Adipose tissue (tissue), 3 donors: Measurements from ENCODE around the gene ULK2. TPM values are rescaled to one million over a fixed set of nuclear protein-coding genes. Genes with fewer than 3 reads are reported as not detected.
"Not testable (repeated sequence)": the region's sequence is repeated elsewhere in the genome, so short reads cannot be mapped to it uniquely, and the experiment has no call there.

Experiments
- H3K27ac ChIP-seq: one replicate; pipeline ENCODE4 v1.5.1; 2013; ENCODE audit warnings: low read depth, low read length
- WGBS, 3 donors: extraction: QIAGEN DNeasy Blood & Tissue Kit; methylation state at CpG; one replicate each; pipeline ENCODE4 v1.1.7; 2013; 5-methylcytosine and 5-hydroxymethylcytosine counted together
- polyA plus RNA-seq, 3 donors: library from polyadenylated mRNA; stranded (reverse); fragments of 200-250 nt; gene quantifications; one replicate each; pipeline ENCODE4 v1.2.3, GENCODE V29; 2013
- donor health status: healthy with polysubstance abuse.
- donor health status: Bipolar disorder and iron deficiency.
- donor health status: healthy.

Gene ULK2
- 10 to 100 TPM in 1 of 3 donors, 1 to 10 TPM in 2; 4.6 to 18.6 (median 7.4) TPM for polyA plus RNA-seq

DNA sequence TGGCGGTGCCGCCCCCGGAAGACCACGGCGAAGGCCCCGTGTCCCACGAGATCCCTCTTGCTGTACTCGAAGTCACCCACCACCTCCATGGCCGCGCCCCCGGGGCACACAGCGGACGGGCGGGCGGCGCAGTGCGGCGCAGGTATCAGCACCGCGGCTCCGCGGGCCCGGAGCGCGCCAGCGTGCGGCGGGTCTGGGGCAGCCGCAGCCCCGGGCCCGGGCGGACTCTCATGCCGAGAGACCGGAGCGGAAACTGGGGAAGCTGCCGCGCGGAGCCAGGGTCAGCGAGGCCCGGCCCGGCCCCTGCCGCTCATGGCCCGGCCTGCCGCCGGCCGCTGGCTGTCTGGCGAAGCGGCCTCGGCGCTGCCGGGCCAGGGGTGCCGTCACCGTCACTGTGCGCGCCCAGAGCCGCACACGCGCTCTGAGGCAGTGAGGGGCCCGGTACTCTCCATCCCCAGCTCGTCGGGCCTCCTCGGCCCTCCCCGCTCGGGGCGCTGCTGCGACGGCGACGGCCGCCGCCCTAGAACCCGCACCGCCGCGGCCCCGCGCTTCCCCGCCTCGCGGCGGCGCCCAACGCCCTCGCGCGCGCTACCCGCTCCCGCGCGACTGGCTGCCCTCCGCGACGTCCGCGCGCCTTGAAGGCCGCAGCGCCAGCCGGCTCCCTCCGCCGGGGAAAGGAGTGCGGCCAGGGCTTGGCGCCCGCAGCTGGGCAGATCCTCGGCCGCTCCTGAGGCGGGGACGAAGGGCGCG, at the start of gene ULK2:
Gene ULK2, minus strand, starts transcription at position 608 of the 750 bp plus-strand sequence. Its CDS starts 519 bp downstream, at position 89.
- WGBS, 3 donors = 0 to 1% (median 1%) methylated on average over 63 to 111 of the region's 111 CpGs
- H3K27ac ChIP-seq = no peak within 1 kb of the TSS

DNA sequence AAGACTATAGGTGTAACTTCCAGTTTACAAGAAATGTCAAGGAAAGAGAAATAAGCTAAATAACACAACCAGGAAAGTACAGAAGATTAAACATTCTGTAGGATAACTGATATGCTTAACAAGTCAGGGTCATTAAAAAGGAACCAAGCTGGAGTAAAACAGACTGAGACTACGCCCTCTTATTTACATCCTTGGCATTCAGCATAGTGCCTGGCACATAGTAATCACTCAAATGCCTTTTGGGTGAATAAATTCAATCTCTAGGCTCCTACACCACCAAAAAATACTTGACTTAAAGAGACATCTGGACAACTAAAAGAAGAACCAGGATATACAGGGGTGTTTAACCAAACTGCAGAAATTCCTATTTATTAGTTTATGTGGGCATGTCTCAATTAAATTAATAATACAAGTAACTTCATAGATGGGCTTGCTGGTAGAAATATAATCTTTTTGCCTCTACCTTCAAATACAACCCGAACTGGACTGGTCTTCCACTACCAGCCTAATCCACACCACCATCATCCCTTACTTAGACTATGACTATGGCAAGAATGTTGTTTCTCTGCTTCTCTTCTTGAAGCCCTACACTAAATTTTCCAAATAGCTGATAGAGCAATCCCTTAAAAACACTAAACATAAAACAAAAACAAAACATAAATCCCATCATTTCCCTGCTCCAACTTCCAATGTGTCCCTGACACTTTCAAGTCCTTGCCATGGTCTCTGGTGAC, 47.7 kb upstream of the ULK2 start:
- 95 to 99% (median 98%) methylated on average over 2 of the region's 2 CpGs for WGBS, 3 donors

DNA sequence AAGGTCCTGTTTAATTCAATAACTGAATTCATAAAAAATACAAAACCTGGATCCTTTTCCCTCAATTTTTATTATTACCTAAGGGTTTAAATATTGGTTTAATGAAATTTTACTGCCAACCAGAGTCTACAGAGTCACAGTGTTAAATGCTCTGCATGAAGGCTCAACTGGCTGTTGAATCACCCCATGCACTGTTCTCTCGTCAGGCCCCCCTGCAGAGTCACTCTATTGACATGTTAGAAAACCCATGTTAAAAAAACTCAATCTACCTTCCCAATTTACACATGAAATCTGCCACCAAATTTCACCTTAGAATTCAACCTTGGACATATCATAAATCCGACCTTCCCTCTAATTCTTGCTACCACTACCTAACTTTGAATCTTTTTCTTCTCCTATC, 43.3 kb upstream of the ULK2 start:
- no peak overlapping the region for H3K27ac ChIP-seq
- WGBS, 3 donors = 88 to 100% (median 94%) methylated on average over 2 of the region's 2 CpGs

More for the DNA sequence above, 47.7 kb upstream of the ULK2 start:
- no peak overlapping the region for H3K27ac ChIP-seq

DNA sequence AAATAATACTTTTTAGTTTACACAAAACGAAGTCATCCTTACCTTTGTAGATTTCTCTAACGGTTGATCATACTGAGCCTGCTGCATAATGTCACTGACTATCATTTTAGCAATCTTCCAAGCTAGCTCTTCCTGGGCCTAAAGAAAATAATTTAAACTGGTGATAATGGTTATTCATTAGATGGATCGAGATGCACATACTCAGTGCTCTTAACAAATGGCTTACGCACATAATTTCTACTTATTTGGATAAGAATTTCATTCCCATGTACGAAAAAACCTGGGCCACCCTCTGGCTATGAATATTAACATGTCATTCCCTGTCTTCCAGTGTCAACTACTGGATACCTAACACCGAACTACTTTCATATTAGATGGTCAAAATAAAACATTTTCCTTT, 41.4 kb upstream of the ULK2 start:
- 94 to 96% (median 95%) methylated on average over 6 of the region's 6 CpGs for WGBS, 3 donors
- no peak overlapping the region for H3K27ac ChIP-seq

DNA sequence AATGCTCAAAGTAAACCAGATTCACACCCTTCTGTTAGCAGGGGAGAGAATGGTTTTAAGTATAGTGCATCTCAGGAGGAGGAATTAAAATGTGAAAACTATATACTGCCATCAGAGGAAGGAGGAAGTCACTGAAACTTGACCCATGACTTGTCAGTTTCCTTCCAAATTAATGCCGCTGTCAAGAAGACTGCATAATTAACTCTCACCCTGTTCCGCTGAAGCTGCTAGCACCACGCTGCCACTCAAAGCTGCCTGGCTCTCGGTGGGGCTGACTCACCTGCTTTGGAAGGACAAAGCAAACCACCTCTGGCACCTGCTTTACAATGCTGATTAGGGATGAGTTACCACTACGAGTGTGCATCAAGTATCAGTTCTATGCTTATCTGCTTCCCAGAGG, 37.8 kb upstream of the ULK2 start:
- no peak overlapping the region for H3K27ac ChIP-seq
- 67 to 79% (median 68%) methylated on average over 5 of the region's 5 CpGs for WGBS, 3 donors

DNA sequence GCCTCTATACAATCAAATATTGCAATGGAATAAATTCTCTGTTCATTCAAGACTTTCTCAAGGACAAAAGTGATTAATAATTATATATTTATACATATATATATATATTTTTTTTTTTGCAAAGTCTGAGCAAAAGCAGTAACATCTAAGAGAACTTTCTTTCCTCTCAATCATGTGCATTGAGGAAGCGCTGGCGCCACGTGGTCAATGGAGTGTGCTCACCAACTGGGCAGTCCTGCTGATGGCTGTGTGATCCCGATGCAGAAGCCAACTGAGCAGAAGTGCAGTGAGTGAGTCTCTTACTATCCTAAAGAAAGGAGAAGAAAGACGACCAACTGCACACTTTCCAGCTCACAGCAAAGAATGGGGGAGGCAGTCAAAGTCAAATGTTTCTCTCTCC, 37.2 kb upstream of the ULK2 start:
- H3K27ac ChIP-seq = no peak overlapping the region
- 72 to 86% (median 81%) methylated on average over 5 of the region's 5 CpGs for WGBS, 3 donors

DNA sequence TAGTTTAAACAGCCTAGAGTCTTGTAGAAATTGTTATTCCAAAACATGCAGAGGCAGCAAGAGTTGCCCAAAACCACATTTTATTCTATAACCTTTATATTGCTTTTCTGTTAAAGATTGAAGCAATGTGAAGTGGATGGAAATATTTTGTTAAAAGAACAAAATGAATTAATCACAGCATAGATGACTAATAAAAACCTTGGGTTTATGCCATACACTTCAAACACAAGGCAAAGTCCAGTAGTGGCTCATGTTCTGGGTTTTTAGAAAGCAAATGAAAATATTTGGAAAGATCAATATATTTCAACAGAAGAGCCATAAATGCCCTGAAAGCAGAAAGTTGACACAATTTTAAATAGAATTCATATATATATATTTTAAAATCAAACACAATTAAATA, 36.7 kb upstream of the ULK2 start:
- H3K27ac ChIP-seq = no peak overlapping the region

DNA sequence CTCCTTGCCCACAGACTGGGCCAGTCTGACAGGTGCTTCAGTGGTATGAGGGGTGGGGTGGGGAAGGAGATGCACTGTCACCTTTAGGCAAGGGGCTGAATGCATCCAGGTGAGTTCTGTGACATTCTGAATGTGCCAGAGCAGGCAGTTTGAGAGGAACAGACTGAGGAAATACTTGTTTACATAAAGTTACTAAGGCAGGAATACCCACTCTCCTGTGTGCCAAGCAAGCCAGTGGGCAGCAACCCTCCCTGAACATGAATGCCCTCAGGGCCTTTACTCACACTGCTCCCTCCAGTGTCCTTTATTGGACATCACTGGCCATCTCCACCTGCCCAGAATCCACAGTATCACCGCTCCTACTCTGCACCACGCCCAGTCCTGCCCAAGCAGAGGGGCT, 33.1 kb upstream of the ULK2 start:
- no peak overlapping the region for H3K27ac ChIP-seq
- 96 to 100% (median 100%) methylated on average over 2 of the region's 2 CpGs for WGBS, 3 donors

DNA sequence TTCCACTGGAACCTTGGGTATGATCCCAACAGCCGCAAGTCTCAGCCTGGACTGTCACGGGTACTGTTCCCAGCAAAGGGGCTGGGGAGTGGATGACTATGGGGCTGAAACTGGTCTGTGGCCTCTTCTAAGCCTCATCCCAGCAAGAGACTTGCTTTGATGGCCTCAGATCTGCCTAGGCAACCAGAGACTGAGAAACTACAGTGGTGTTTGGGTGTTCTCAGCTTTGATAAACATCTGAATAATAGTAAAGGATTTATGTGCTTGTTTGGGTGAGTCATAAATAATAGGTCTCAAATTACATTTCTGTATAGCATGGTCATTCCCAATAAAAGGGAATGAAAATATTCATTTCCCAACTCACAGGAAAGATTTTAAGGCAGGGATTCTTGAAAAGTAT, 30.2 kb upstream of the ULK2 start:
- H3K27ac ChIP-seq = no peak overlapping the region
- 75 to 100% (median 77%) methylated on average over 2 of the region's 2 CpGs for WGBS, 3 donors

DNA sequence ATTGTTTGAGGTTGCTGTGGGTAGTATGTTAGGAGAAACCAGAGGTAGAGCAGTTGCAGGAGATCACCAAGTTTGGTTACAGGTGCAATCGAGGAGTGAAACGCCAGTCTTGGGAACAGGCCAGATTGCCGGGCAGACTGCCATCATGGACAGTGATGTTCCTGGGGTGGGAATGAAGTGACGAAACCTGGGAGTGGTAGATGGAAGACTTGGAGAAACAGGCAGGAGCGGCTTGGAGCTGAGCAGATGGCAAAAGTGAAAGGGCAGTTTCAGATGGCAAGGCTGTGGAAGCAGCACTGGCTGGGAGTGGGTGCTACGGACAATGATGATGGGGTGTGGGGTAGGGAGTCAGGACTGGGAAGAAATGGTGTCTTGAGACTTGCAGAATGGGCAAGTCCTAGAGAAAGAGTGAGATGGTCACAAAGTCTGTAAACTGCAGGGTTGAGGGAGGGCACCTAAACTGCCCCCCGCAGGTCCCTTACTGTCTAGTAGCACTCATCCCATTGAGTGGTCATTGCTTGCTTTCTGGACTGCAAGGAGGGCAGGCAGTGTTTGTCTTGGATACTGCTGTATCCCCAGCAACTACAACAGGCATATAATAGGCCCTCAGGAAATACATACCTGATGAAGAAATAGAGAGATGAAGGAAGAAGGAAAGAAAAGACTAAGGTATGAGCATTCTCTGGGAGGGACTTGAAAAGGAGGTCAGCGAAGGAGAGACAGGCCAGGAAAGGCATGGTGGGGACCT, 29.5 kb upstream of the ULK2 start:
- H3K27ac ChIP-seq = no peak overlapping the region

DNA sequence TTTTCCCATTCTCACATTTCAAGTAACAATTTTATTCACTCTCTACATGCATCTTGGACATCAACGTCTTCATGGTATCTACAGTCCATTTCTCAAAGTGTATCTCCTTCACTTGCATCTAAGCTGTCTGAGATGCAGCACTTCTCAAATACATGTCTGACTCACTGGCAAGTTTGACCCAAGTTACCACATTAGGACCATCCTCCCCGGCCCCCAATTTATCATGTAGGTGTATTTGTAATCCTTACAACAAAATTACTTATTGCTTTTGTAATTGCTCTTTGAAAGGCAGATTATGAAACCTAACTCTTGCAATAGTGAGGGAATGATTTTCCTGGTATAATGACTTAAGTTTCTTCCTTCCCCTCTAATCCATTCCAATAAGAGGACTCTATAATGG, 28.9 kb upstream of the ULK2 start:
- no peak overlapping the region for H3K27ac ChIP-seq
- 68 to 78% (median 71%) methylated on average over 2 of the region's 2 CpGs for WGBS, 3 donors

More for the DNA sequence above, 29.5 kb upstream of the ULK2 start:
- 56 to 68% (median 67%) methylated on average over 8 of the region's 8 CpGs for WGBS, 3 donors

DNA sequence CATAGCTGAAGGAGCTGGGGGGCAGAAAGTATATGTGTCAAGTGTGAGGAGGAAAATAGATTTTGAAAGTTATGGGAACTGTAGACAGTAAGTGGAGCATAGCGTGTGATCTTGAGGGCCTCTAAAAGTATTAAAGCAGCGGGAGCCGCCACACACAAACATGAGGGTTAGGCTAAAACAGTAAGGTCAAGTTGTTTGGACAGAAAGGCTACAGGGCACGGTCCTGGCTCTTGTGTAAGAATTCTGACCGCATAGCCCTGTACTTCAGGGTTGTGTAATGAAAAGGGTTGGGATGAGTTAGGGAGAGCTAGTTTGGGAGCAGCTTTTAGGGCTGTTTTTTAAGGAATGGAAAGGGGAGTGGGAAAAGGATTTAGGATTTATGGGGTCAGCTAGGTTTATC, 22.8 kb upstream of the ULK2 start:
- not testable (repeated sequence) for H3K27ac ChIP-seq

DNA sequence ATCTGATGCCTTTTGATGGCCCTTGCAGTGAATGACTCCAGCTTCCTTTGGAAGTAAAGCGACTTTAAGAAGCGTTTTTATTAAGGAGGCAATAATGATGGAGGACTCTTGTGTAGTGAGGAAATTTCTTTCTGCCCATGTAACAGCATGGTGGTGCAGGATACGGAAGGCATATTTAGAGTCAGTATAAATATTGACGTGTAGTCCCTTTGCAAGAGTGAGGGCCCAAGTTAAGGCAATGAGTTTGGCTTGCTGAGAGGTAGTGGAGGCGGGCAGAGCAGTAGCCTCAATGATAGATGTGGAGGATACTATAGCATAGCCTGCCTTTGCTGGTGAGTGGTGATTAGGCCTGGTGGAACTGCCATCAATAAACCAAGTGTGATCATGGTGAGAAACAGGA, 22.3 kb upstream of the ULK2 start:
- 93 to 94% (median 94%) methylated on average over 5 of the region's 5 CpGs for WGBS, 3 donors

More for the DNA sequence above, 22.8 kb upstream of the ULK2 start:
- 78 to 94% (median 80%) methylated on average over 5 of the region's 5 CpGs for WGBS, 3 donors

DNA sequence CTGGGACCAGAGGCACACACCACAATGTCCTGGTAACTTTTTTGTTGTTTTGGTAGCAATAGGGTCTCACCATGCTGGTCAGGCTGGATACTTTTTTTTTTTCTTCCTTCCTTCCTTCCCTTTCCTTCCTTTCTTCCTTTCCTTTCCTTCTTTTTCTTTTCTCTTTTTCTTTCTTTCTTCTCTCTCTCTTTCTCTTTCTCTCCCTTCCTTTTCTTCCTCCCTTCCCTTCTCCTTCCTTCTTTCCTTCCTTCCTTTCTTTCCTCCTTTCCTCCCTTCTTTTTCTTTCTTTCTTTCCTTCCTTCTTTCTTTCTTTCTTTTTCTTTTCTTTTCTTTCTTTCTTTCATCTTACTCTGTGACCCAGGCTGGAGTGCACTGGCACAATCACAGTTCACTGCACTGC, 18.4 kb upstream of the ULK2 start:
- no peak overlapping the region for H3K27ac ChIP-seq

More for the DNA sequence above, 22.3 kb upstream of the ULK2 start:
- not testable (repeated sequence) for H3K27ac ChIP-seq

DNA sequence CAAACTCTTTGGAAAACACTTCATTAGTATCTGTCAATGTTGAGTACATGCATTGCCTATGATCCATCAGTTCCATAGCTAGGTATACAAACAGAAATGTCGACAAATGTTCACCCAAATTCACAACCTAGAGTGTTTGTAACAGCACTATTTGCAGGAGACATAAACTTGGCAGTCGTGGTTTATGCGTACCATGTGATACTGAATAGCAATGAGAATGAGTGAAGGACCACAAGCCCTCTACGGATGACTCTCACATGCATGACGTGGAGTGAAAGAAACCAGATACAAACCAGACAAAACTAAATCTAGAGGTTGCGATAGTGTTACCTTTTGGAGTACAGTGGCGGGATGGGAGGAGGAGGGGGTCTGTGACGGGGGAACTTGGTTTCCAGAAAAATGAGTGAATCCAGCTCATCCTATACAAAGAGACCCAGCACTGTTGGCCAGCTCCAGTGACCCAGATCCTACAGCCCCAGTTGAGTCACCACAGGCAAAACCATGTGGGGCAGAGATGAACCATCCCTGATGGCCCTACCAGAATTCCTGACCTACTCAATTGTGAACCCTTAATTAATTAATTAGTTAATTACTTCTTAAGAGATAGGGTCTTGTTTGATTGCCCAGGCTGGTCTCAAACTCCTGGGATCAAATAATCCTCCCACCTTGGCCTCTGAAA, 15.9 kb upstream of the ULK2 start:
- 70 to 88% (median 70%) methylated on average over 8 of the region's 8 CpGs for WGBS, 3 donors

DNA sequence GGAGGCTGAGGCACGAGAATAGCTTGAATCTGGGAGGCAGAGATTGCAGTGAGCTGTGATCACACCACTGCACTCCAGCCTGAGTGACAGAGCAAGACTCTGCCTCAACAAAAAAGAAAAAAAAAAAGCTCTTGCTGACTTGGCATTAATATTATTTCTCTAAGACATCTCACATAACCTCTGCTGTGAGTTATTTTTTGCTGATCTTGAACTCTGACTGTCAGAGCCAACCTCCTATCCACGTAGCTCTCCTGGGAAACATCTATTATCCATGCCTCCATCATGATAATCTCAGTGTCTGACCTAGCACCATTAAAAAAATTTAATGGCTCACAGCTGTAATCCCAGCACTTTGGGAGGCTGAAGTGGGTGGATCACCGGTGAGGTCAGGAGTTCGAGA, 12.7 kb upstream of the ULK2 start:
- 68 to 90% (median 79%) methylated on average over 4 of the region's 4 CpGs for WGBS, 3 donors

More for the DNA sequence above, 15.9 kb upstream of the ULK2 start:
- H3K27ac ChIP-seq = no peak overlapping the region

DNA sequence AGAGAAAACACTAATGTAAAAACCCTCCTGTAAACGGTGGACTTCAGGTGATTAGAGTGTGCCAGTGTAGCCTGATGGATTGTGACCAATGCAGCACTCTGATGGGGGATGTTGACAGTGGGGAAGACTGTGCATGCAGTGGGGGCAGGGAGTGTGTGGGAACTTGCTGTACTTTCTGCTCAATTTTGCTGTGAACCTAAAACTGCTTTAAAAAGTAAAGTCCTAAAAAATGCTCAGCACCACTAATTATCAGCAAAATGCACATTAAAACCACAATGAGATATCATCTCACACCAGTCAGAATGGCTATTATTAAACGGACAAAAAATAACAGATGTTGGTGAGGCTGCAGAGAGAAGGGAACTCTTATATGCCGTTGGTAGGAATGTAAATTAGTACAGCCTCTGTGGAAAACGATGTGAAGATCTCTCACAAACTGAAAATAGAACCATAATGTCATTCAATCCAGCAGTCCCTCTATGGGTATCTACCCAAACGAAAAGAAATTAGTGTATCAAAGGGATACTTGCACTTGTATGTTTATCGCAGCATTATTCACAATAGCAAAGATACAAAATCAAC, 9.7 kb upstream of the ULK2 start:
- WGBS, 3 donors = 38 to 40% (median 39%) methylated on average over 6 of the region's 6 CpGs
- H3K27ac ChIP-seq = no peak overlapping the region

More for the DNA sequence above, 12.7 kb upstream of the ULK2 start:
- H3K27ac ChIP-seq = no peak overlapping the region

DNA sequence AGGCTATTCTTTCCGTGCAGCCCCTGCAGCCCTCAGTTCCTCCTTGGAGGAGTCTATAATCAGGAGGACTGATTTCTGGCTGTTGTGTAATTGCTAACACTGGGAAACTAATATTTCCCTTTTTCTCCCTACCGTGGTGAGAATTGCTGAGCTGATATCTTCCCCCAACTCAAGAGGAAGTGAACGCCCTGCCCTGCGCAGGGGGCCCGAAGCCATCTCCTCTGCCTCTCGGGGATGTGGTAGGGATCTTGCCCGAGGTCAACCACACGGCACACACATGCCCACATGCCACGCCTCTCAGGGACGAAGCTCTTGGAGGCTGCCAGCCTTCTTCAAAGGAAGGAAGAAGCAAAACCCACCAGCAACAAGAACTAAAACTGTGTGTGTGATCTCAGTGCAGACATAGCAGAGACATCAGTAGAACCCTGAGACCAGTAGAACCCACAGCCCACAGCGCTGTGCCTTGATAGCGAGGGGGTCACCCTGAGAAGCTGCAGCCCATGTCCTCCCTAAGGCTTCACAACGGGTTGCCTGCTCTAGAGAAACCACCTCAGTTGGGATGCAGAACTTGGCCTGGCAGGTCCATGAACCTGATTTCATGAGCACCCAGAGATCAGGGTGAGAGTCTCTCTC, 8.9 kb upstream of the ULK2 start:
- H3K27ac ChIP-seq = no peak overlapping the region
- WGBS, 3 donors = 41 to 46% (median 45%) methylated on average over 13 of the region's 13 CpGs
